ENCODE data around the gene ESRRA. TPM values are rescaled to one million over a fixed set of nuclear protein-coding genes. Genes with fewer than 3 reads are reported as not detected.

ESRRA gene
- total and polyA plus RNA-seq, 2 of the 13 experiments (the other 11 are each of a cell fraction or from before 2014, with no cell fraction given) = 18.1 to 36.3 TPM

- TF ChIP-seq ZNF318 (CRISPR knock-in tag; IDR thresholded peaks at IDR 0.05) (no peak), NFKB2 (CRISPR knock-in tag; IDR thresholded peaks at IDR 0.05; ENCODE audit: borderline replicate concordance) (no peak), RNF219 (CRISPR knock-in tag; IDR thresholded peaks at IDR 0.05) (no peak), SOX6 (IDR thresholded peaks at IDR 0.05) (no peak), SOX6 (CRISPR knock-in tag; IDR thresholded peaks at IDR 0.05) (peak; percentile 28), TRIM24 (CRISPR knock-in tag; IDR thresholded peaks at IDR 0.05) (no peak), ZBED4 (CRISPR knock-in tag; IDR thresholded peaks at IDR 0.05; ENCODE audit: borderline replicate concordance) (no peak; the same call in none of the 2 replicates), FOXM1 (CRISPR knock-in tag; IDR thresholded peaks at IDR 0.05) (no peak), ATRX (CRISPR knock-in tag; IDR thresholded peaks at IDR 0.05; ENCODE audit: borderline replicate concordance) (no peak), SMARCE1 (IDR thresholded peaks at IDR 0.05; ENCODE audit: borderline replicate concordance) (no peak), ZNF619 (CRISPR knock-in tag; IDR thresholded peaks at IDR 0.05) (no peak), RBM39 (IDR thresholded peaks at IDR 0.05; ENCODE audit: low read depth, low read length, poor library complexity, severe bottlenecking) (peak; percentile 79), ZNF432 (CRISPR knock-in tag; IDR thresholded peaks at IDR 0.05; ENCODE audit: borderline replicate concordance) (no peak)
Measured at GRCh38 chr11:64317325-64317960, 12.1 kb downstream of the ESRRA start, which contains the start of gene TRMT112 (continued).
